Measurements from ENCODE around the gene CCDC88C. TPM values are rescaled to one million over a fixed set of nuclear protein-coding genes. Genes with fewer than 3 reads are reported as not detected.

Gene CCDC88C
- total RNA-seq, 1 donor from 2014 or later = 16.4 TPM

GRCh38 chr14:91341751-91342154, 75.9 kb downstream of the CCDC88C start:
- DNase-seq (ENCODE audit: low read depth) = no peak
- no peak overlapping the region for H3K4me3 ChIP-seq (ENCODE audit: low read depth, low read length)
- TF ChIP-seq CTCF (conservative IDR thresholded peaks at IDR 0.05; ENCODE audit: low read depth, low read length) = no peak

GRCh38 chr14:91341334-91341733, 76.3 kb downstream of the CCDC88C start:
- DNase-seq (ENCODE audit: low read depth) = no peak
- no peak overlapping the region for H3K4me3 ChIP-seq (ENCODE audit: low read depth, low read length)
- TF ChIP-seq CTCF (conservative IDR thresholded peaks at IDR 0.05; ENCODE audit: low read depth, low read length) = no peak

- TF ChIP-seq CTCF (conservative IDR thresholded peaks at IDR 0.05; ENCODE audit: low read depth, low read length) = no peak
- H3K4me3 ChIP-seq (ENCODE audit: low read depth, low read length) = no peak overlapping the region
- DNase-seq (ENCODE audit: low read depth) = no peak
These were observed 77.8 kb downstream of the CCDC88C start for GRCh38 chr14:91339671-91340369.

GRCh38 chr14:91339076-91339475, 78.5 kb downstream of the CCDC88C start:
- TF ChIP-seq CTCF (conservative IDR thresholded peaks at IDR 0.05; ENCODE audit: low read depth, low read length) = no peak
- no peak overlapping the region for H3K4me3 ChIP-seq (ENCODE audit: low read depth, low read length)
- no peak for DNase-seq (ENCODE audit: low read depth)

- H3K4me3 ChIP-seq (ENCODE audit: low read depth, low read length) = no peak overlapping the region
- no peak for TF ChIP-seq CTCF (conservative IDR thresholded peaks at IDR 0.05; ENCODE audit: low read depth, low read length)
- DNase-seq (ENCODE audit: low read depth) = no peak
These were observed 79.2 kb downstream of the CCDC88C start for GRCh38 chr14:91338379-91338778.

- H3K4me3 ChIP-seq (ENCODE audit: low read depth, low read length) = no peak overlapping the region
- no peak for DNase-seq (ENCODE audit: low read depth)
- no peak for TF ChIP-seq CTCF (conservative IDR thresholded peaks at IDR 0.05; ENCODE audit: low read depth, low read length)
These were observed 79.8 kb downstream of the CCDC88C start for GRCh38 chr14:91337699-91338335.

GRCh38 chr14:91336093-91336450, 81.5 kb downstream of the CCDC88C start:
- DNase-seq (ENCODE audit: low read depth) = no peak
- no peak overlapping the region for H3K4me3 ChIP-seq (ENCODE audit: low read depth, low read length)
- TF ChIP-seq CTCF (conservative IDR thresholded peaks at IDR 0.05; ENCODE audit: low read depth, low read length) = no peak
